Esophagus squamous epithelium (tissue), 4 donors: ENCODE measurements around the gene DPP3.

Source experiments
- CTCF ChIP-seq, 6 experiments: fragments of 450-650 bp in 4 of 6; fragments of 200-600 bp in 2 of 6; sonication (generic) in 2 of 6; IDR thresholded peaks; one replicate each; pipeline ENCODE4 v1.5.1; 2016 to 2019; ENCODE audit warnings: antibody characterized with exemption in 6 of 6, mild to moderate bottlenecking in 4 of 6, moderate library complexity in 4 of 6
- POLR2A ChIP-seq, 4 donors: fragments of 450-650 bp; IDR thresholded peaks; one replicate each; pipeline ENCODE4 v1.6.1; 2017; ENCODE audit warnings: antibody characterized with exemption in 4 of 4, mild to moderate bottlenecking in 4 of 4, moderate library complexity in 3 of 4

GRCh38 chr11:66484806-66485380, 4.7 kb downstream of the DPP3 start:
- TF ChIP-seq CTCF (IDR thresholded peaks at IDR 0.05) (no peak), POLR2A (IDR thresholded peaks at IDR 0.05) (no peak)
